B cell (primary cell): ENCODE results near the gene PES1.

Experiments
- CTCF ChIP-seq: fragments of 200-600 bp; IDR thresholded peaks from one replicate; pipeline ENCODE4 v1.8.0; 2022; ENCODE audit warnings: antibody characterized with exemption, mild to moderate bottlenecking
- EZH2 ChIP-seq: IDR thresholded peaks from 2 replicates; pipeline ENCODE4 v1.6.1; 2012; ENCODE audit warnings: borderline replicate concordance, low read depth, mild to moderate bottlenecking, moderate library complexity, low read length; ENCODE audit not compliant: insufficient read depth, poor library complexity, severe bottlenecking

- TF ChIP-seq CTCF (no peak), EZH2 (no peak)
These were observed 16.6 kb downstream of the PES1 start for GRCh38 chr22:30574997-30575671.
